Embryonic facial prominence (tissue), 1 donor: ENCODE measurements around the gene CALU.
A peak's percentile ranks its signal among the peaks of the same experiment; 100 is the strongest.

Experiments
- DNase-seq: peaks from one replicate; pipeline ENCODE4 v3.0.0-alpha.2; 2016; ENCODE audit errors: extremely low spot score

The CALU gene

GRCh38 chr7:128747327-128748079, 8.3 kb downstream of the CALU start:
- no peak for DNase-seq

- no peak for DNase-seq
These were observed 13.1 kb downstream of the CALU start for GRCh38 chr7:128752251-128752650.

GRCh38 chr7:128755075-128755818, 16.1 kb downstream of the CALU start:
- DNase-seq: no peak

- DNase-seq: no peak
These were observed 16.8 kb downstream of the CALU start for GRCh38 chr7:128755819-128756476.

GRCh38 chr7:128757203-128757602, 18.0 kb downstream of the CALU start:
- no peak for DNase-seq

- DNase-seq: no peak
These were observed 19.4 kb downstream of the CALU start for GRCh38 chr7:128758553-128758952.

GRCh38 chr7:128759242-128759641, 20.1 kb downstream of the CALU start:
- DNase-seq: no peak

GRCh38 chr7:128763541-128763940, 24.4 kb downstream of the CALU start:
- no peak for DNase-seq

GRCh38 chr7:128767475-128768110, 28.4 kb downstream of the CALU start:
- DNase-seq: no peak

GRCh38 chr7:128770233-128770632, 31.1 kb downstream of the CALU start:
- no peak for DNase-seq

- no peak for DNase-seq
These were observed 34.4 kb downstream of the CALU start for GRCh38 chr7:128773604-128774003.

GRCh38 chr7:128774029-128774689, 35.0 kb downstream of the CALU start:
- DNase-seq: no peak

- DNase-seq: no peak
These were observed 35.8 kb downstream of the CALU start for GRCh38 chr7:128774921-128775320.

GRCh38 chr7:128775744-128776474, 36.8 kb downstream of the CALU start, which contains the start of gene OPN1SW:
Gene OPN1SW, minus strand, starts transcription at chr7:128775794. Its CDS starts 13 bp downstream, at chr7:128775781.
- no peak for DNase-seq

- no peak for DNase-seq
These were observed 38.3 kb downstream of the CALU start for GRCh38 chr7:128777156-128778123.

GRCh38 chr7:128778946-128779345, 39.8 kb downstream of the CALU start:
- no peak for DNase-seq

GRCh38 chr7:128781126-128781525, 42.0 kb downstream of the CALU start:
- no peak for DNase-seq

GRCh38 chr7:128781851-128782250, 42.7 kb downstream of the CALU start:
- DNase-seq: no peak

- DNase-seq: peak; percentile 31
These were observed 44.1 kb downstream of the CALU start for GRCh38 chr7:128783143-128783861.
